H1 (cell line): ENCODE data around the gene LY6G5B. TPM values are rescaled to one million over a fixed set of nuclear protein-coding genes. Genes with fewer than 3 reads are reported as not detected.
A peak's percentile ranks its signal among the peaks of the same experiment; 100 is the strongest.

Experiments
- CHD2 ChIP-seq: IDR thresholded peaks from 2 replicates; pipeline ENCODE4 v1.6.1; 2012; ENCODE audit warnings: low read length, improper control_type of control experiment
- GTF2F1 ChIP-seq: IDR thresholded peaks from 2 replicates; pipeline ENCODE4 v1.6.1; 2012; ENCODE audit warnings: low read depth, low read length, improper control_type of control experiment, borderline replicate concordance
- HDAC6 ChIP-seq: IDR thresholded peaks from one replicate; pipeline ENCODE4 v1.7.1; 2012; ENCODE audit warnings: low read depth, mild to moderate bottlenecking, inconsistent platforms, low read length, moderate library complexity
- JUND ChIP-seq: IDR thresholded peaks from 2 replicates; pipeline ENCODE4 v1.6.1; 2011; ENCODE audit warnings: mild to moderate bottlenecking, improper control_type of control experiment, low read length
- NANOG ChIP-seq: IDR thresholded peaks from 2 replicates; pipeline ENCODE4 v1.6.1; 2011; ENCODE audit warnings: low read length, low read depth, mild to moderate bottlenecking, inconsistent platforms; ENCODE audit not compliant: insufficient read depth, poor library complexity, severe bottlenecking
- PHF8 ChIP-seq: fragments of 200-600 bp; sonication (generic); conservative IDR thresholded peaks from 2 replicates; pipeline ENCODE4 v1.7.1; 2012; ENCODE audit warnings: low read depth, mild to moderate bottlenecking, inconsistent platforms, low read length, moderate library complexity
- TAF1 ChIP-seq: IDR thresholded peaks from 2 replicates; pipeline ENCODE4 v1.6.1; 2011; ENCODE audit warnings: mild to moderate bottlenecking, low read depth, low read length
- TBP ChIP-seq: IDR thresholded peaks from 2 replicates; pipeline ENCODE4 v1.6.1; 2011; ENCODE audit warnings: low read depth, low read length, improper control_type of control experiment
- polyA plus RNA-seq, 7 experiments: library from polyadenylated mRNA; depleted of rRNA in 3 of 7; stranded (reverse) in 5 of 7; unstranded in 2 of 7; fragments of >200 nt in 5 of 7; fragments of 200-250 nt in 2 of 7; gene quantifications; 1 replicate in 5 of 7; 2 replicates in 1 of 7; 4 replicates in 1 of 7; pipeline versions ENCODE4 v1.2.1 to v1.2.3, GENCODE V29; 2011 to 2013; ENCODE audit warnings: missing spikeins in 2 of 7, mixed read lengths in 2 of 7
- total RNA-seq: library from RNA; stranded (reverse); fragmentation: NEBNext Ultra II Directional; extraction: Animal tissue kit (Norgen Biotek cat#: 25700); gene quantifications from 2 replicates; pipeline ENCODE4 v1.2.1, GENCODE V29; 2021
- TF ChIP-seq, protein P1 (sequence below): IDR thresholded peaks from 2 replicates; pipeline ENCODE4 v1.6.1; 2012; ENCODE audit warnings: inconsistent platforms
- TF ChIP-seq, protein P2 (sequence below): IDR thresholded peaks from 2 replicates; pipeline ENCODE4 v1.6.1; 2012; ENCODE audit warnings: inconsistent platforms

LY6G5B gene
- total and polyA plus RNA-seq, 2 of the 8 experiments (the other 6 are each of a cell fraction or from before 2014, with no cell fraction given), result 10.6 to 12.6 TPM

DNA sequence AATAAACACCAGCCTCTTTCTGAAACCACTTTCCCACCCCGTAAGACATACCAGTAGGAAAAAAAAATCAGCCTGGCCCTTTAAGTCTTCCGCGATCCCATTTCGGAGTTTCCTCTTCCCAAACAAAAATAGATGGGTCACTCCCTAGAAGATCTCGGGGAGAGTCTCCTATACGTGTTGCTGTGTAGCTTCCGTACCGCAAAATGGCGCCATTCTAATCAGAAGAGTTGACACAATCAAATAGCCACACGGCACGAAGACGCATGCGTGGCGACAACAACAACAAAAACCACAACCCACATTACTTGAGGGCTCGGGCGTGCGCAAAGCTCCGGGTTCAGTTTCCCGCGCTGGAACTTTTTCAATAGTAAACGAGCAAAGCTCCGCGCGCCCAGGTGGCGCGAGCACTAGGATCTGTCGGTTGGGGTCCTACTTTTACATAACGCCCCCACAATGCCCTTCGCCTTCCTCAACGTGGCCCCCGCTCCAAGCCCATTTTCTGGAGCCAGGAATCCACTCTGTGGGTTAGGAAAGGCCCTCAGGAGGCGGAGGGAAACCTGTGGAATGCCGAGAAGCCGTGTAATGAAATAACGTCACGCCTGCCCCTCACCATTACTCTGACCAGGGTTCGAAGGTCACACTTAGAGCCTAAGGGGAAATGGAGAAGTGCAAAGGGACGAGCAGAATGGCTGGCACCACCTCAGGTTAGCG, 4.8 kb upstream of the LY6G5B start, which contains the start of gene GPANK1 (continued):
- TF ChIP-seq, protein P1, sequence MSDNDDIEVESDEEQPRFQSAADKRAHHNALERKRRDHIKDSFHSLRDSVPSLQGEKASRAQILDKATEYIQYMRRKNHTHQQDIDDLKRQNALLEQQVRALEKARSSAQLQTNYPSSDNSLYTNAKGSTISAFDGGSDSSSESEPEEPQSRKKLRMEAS, result peak; percentile 80
- no peak for TF ChIP-seq HDAC6
- TF ChIP-seq GTF2F1, result peak; percentile 12; the same call in 1 of the 2 replicates
- TF ChIP-seq PHF8, result 0 out of 2 replicates have a peak, but pooled peaks have one; percentile 33
- TF ChIP-seq TAF1, result peak; percentile 85
- TF ChIP-seq TBP, result peak; percentile 67
- no peak for TF ChIP-seq NANOG
- TF ChIP-seq, protein P2, sequence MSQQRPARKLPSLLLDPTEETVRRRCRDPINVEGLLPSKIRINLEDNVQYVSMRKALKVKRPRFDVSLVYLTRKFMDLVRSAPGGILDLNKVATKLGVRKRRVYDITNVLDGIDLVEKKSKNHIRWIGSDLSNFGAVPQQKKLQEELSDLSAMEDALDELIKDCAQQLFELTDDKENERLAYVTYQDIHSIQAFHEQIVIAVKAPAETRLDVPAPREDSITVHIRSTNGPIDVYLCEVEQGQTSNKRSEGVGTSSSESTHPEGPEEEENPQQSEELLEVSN, result peak; percentile 82
- peak; percentile 31; the same call in 1 of the 2 replicates for TF ChIP-seq CHD2
- TF ChIP-seq JUND, result no peak
